ENCODE data around the gene AP4S1.

- TF ChIP-seq CTCF (IDR thresholded peaks at IDR 0.05): no peak
- no peak for TF ChIP-seq POLR2A (IDR thresholded peaks at IDR 0.05)
Observed at GRCh38 chr14:31127690-31128089, 102.2 kb downstream of the AP4S1 start.
